Common myeloid progenitor, CD34-positive (primary cell): Measurements from ENCODE around the gene PCSK6. TPM values are rescaled to one million over a fixed set of nuclear protein-coding genes. Genes with fewer than 3 reads are reported as not detected.

ENCODE experiments used
- CTCF ChIA-PET: fragments of 350-600 bp; sonication (Branson Sonifier 250); formaldehyde crosslinking; loops from one replicate; lab custom pipeline; 2021; ENCODE audit warnings: antibody characterized with exemption; lab: Charles Lee
- POLR2A ChIA-PET: fragments of 350-600 bp; sonication (Branson Sonifier 250); formaldehyde crosslinking; loops from one replicate; lab custom pipeline; 2021; ENCODE audit warnings: antibody characterized with exemption; lab: Charles Lee
- DNase-seq, 3 donors: peaks; one replicate each; pipeline versions ENCODE4 v3.0.0 to v3.0.0-alpha.2; 2013
- H3K27ac ChIP-seq, 2 experiments: 1 replicate in 1 of 2; 2 replicates in 1 of 2; pipeline ENCODE4 v1.7.0; 2013; ENCODE audit warnings: inconsistent platforms in 2 of 2, low read length in 2 of 2, mild to moderate bottlenecking in 2 of 2, low read depth in 1 of 2, moderate library complexity in 1 of 2; ENCODE audit not compliant: severe bottlenecking in 2 of 2, insufficient read depth in 1 of 2, poor library complexity in 1 of 2
- H3K27me3 ChIP-seq, 5 experiments: replicated peaks in 2 of 5; 1 replicate in 3 of 5; 2 replicates in 2 of 5; pipeline versions ENCODE4 v1.6.1 to v1.7.0; 2013; ENCODE audit warnings: low read length in 4 of 5, mild to moderate bottlenecking in 2 of 5, moderate library complexity in 2 of 5, inconsistent platforms in 1 of 5; ENCODE audit not compliant: insufficient read depth in 5 of 5, control insufficient read depth in 4 of 5
- H3K36me3 ChIP-seq, 4 experiments: 1 replicate in 2 of 4; 2 replicates in 2 of 4; pipeline versions ENCODE4 v1.6.1 to v1.7.0; 2013; ENCODE audit warnings: low read length in 3 of 4, control low read depth in 1 of 4, mild to moderate bottlenecking in 1 of 4; ENCODE audit not compliant: control insufficient read depth in 4 of 4, insufficient read depth in 4 of 4
- H3K4me1 ChIP-seq, 4 experiments: 1 replicate in 3 of 4; 2 replicates in 1 of 4; pipeline versions ENCODE4 v1.6.1 to v1.7.1; 2013; ENCODE audit warnings: low read length in 3 of 4, mild to moderate bottlenecking in 3 of 4, control low read depth in 1 of 4, inconsistent platforms in 1 of 4, moderate library complexity in 1 of 4; ENCODE audit not compliant: control insufficient read depth in 4 of 4, insufficient read depth in 4 of 4; ENCODE audit errors: control extremely low read depth in 1 of 4
- H3K4me3 ChIP-seq, 7 experiments: 1 replicate in 4 of 7; 2 replicates in 3 of 7; pipeline versions ENCODE4 v1.5.1 to v1.7.0; 2013; ENCODE audit warnings: mild to moderate bottlenecking in 7 of 7, low read length in 6 of 7, moderate library complexity in 6 of 7, inconsistent platforms in 2 of 7, low read depth in 2 of 7, control low read depth in 1 of 7; ENCODE audit not compliant: insufficient read depth in 4 of 7, control insufficient read depth in 1 of 7; ENCODE audit errors: extremely low read depth in 1 of 7
- H3K9me3 ChIP-seq, 5 experiments: 1 replicate in 4 of 5; 2 replicates in 1 of 5; pipeline versions ENCODE4 v1.6.1 to v1.7.1; 2013; ENCODE audit warnings: low read length in 4 of 5, mild to moderate bottlenecking in 2 of 5, inconsistent platforms in 1 of 5, low read depth in 1 of 5, moderate library complexity in 1 of 5; ENCODE audit not compliant: control insufficient read depth in 4 of 5, insufficient read depth in 2 of 5; ENCODE audit errors: control extremely low read depth in 1 of 5
- WGBS: methylation state at CpG from one replicate; pipeline ENCODE4 v1.1.5; 2013; ENCODE audit not compliant: insufficient coverage; 5-methylcytosine and 5-hydroxymethylcytosine counted together
- polyA plus RNA-seq: library from polyadenylated mRNA; unstranded; fragments of 120-200 nt; gene quantifications from one replicate; pipeline ENCODE4 v1.2.1, GENCODE V29; 2013

The PCSK6 gene
- polyA plus RNA-seq: 1.2 TPM

DNA sequence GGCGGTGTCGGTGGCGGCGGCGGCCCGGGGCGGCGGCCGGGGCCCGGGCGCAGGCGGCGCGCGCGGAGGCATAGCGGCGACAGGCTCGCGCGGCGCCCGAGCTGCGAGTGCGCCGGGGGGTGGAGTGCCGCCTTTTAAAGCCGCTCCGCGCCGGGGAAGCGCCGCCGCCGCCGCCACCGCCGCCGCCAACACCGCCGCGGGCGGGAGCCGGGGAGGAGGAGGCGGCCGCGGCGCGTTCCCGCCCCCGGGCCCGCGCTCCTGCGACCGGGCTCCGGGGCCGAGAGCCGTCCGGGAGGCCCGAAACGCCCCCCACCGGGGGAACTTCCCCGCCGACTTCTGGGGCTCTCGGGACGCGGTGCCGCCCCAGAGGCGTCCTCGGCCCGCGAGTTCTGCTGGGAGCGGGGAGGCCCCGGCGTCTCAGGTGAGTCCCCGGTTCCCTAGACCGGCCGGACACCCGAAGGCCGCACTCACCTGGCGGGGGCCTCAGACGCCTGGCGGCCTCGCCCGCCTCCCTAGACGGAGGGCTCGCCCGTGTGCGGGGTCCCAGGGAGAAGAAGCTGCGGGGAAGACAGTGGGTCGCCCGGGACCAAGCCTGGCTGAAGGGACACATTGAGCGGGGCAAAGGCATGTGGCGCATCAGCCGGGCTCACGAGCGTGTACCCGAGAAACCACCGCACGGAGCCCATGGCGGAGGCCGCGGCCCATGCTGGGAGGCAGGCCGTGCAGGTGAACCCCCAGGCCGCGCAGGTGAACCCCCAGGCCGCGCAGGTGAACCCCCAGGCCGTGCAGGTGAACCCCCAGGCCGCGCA is at the start of gene PCSK6:
Gene PCSK6 (minus strand): TSS at position 109 of the 809 bp plus-strand sequence. CDS start 37 bp downstream, at position 72.
- Histone ChIP-seq H3K4me1 (peaks cover 0 to 11% (median 6%) of the 10 kb centered on the region in 4 experiments), H3K4me3 (peak within 1 kb of the TSS in 3 of 7 experiments; percentile 6 to 42 (median 26)), H3K9me3 (peaks cover 0 to 8% (median 0%) of the 10 kb centered on the region in 5 experiments), H3K27me3 (peaks cover 3 to 87% (median 42%) of the 10 kb centered on the region in 5 experiments), H3K27ac (no peak within 1 kb of the TSS), H3K36me3 (no peaks in the 10 kb centered on the region)
- peak in 1 of 3 donors; percentile 28 for DNase-seq
- CTCF ChIA-PET: no interaction called here
- POLR2A ChIA-PET: interaction anchor here (0.6 kb wide), 1 partner anchor 194 kb away, joined by 3 read pairs; no protein-coding TSS in a partner anchor
- 21% methylated on average over 63 of the region's 111 CpGs for WGBS

DNA sequence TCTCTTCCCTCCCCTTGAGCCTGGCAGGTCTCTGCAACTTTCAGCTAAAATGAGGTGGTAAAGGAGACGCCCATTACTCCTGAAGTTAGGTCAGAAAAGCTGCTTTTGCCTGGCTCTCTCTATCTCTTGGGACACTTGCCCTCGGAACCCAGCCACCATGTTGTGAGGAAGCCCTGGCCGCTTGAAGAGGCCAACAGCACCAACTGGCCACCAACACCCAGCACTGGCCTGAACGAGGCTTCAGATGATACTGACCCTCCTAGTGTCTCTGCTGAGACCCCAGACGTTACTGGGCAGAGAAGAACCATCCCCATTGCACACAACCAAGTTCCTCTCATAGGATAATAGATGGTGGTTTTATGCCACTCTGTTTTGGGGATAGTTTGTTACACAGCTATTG is 49.5 kb upstream of the PCSK6 start:
- H3K27ac ChIP-seq: no peak overlapping the region
- peaks cover 0 to 3% (median 0%) of the 10 kb centered on the region in 5 experiments for H3K9me3 ChIP-seq
- POLR2A ChIA-PET: no interaction called here
- peaks cover 0 to 14% (median 3%) of the 10 kb centered on the region in 5 experiments for H3K27me3 ChIP-seq
- CTCF ChIA-PET: interaction anchor here (0.8 to 1.3 kb wide), 2 partner anchors 11 to 27 kb away, joined by 3 to 6 read pairs; no protein-coding TSS in a partner anchor
- no peak overlapping the region for H3K4me3 ChIP-seq
- H3K4me1 ChIP-seq: no peaks in the 10 kb centered on the region
- DNase-seq: no peak
- no peaks in the 10 kb centered on the region for H3K36me3 ChIP-seq
- WGBS: 100% methylated on average over 4 of the region's 5 CpGs

DNA sequence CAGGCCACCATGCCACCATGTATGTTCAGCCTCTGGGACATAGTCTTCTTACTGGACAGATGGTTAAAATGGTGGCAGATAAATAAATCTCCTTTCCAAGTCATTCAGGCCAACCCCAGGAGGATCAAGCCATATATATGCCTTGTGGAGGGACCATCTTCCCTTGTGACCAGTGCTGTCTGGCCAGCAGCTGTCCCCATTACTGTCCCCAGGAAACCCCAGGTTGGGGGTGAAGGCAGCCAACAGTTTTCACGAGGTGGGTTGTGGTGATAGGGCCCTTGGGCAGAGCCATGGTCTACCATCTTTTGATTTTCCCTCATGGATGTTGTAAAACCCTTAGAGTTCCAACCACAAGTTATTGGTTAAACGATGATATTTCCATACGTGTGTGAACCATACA is 48.7 kb upstream of the PCSK6 start:
- H3K27me3 ChIP-seq: peaks cover 0 to 13% (median 3%) of the 10 kb centered on the region in 5 experiments
- WGBS: 89% methylated on average over 3 of the region's 3 CpGs
- CTCF ChIA-PET: no interaction called here

DNA sequence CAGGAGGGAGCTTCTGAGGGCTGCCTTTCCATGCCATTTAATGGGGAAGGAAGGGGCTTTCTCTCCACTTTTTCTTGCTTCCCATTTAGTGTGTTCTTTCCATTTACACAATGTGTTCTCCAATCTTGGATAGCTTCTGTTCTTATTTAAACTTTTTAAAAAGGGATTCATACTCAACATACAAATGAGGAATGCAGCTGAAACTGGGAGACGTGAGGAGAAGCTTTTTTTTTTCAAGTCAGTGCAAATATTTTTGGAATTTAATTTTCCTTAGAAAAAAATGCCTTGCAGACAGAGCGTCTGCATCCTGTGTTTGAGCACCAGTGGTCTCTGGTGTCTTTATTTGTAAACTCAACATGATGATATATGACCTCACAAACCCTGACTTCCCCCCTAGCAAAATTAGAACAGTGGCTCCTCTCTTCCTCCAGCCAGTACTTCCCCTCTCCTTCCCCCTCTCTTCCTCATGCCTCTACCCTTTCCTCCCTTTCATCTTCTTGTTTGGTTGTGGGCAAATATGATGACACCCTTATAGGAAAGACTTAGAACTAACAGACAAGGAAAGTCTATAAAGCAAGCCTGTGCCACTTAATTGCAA is 48.1 kb upstream of the PCSK6 start:
- Histone ChIP-seq H3K36me3 (no peaks in the 10 kb centered on the region), H3K27ac (no peak overlapping the region), H3K4me1 (no peaks in the 10 kb centered on the region), H3K27me3 (peaks cover 0 to 17% (median 3%) of the 10 kb centered on the region in 5 experiments), H3K4me3 (no peak overlapping the region), H3K9me3 (peaks cover 0 to 3% (median 0%) of the 10 kb centered on the region in 5 experiments)
- peak in 2 of 3 donors; percentile 6 to 11 for DNase-seq
- WGBS: 14% methylated on average over 1 of the region's 2 CpGs
- ChIA-PET CTCF (no interaction called here), POLR2A (no interaction called here)

More for the DNA sequence above, 48.7 kb upstream of the PCSK6 start:
- H3K4me3 ChIP-seq: no peak overlapping the region
- POLR2A ChIA-PET: no interaction called here
- H3K36me3 ChIP-seq: no peaks in the 10 kb centered on the region
- H3K4me1 ChIP-seq: no peaks in the 10 kb centered on the region
- peaks cover 0 to 3% (median 0%) of the 10 kb centered on the region in 5 experiments for H3K9me3 ChIP-seq
- H3K27ac ChIP-seq: no peak overlapping the region
- DNase-seq: no peak

DNA sequence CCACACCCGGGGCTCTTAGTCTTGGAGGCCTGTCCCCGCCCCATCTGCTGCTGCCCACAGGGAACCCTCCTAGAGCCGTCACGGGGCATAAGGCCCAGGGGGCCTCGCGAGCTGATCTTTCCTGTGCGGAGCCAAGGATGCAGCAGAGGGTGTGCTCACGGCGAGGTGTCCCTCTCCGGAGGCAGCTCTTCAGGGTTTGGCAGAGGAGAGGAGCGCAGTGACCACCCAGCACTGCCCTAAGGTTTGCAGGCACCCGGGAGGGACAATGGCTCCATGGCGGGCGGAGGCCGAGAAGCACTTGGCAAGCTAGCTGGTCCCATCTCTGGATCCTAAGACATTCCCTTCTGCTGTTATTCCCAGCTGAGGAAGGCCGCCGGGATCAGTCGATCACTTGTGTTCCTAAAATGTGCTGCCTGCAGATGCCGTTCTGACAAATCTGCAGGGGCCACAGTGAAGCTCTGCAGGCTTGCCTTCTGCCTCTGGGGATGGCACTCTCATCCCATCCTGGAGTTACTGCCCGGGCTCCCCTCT is 47.4 kb upstream of the PCSK6 start:
- Histone ChIP-seq H3K36me3 (no peaks in the 10 kb centered on the region), H3K27me3 (peaks cover 0 to 17% (median 3%) of the 10 kb centered on the region in 5 experiments), H3K4me3 (no peak overlapping the region), H3K27ac (no peak overlapping the region), H3K9me3 (peaks cover 0 to 3% (median 0%) of the 10 kb centered on the region in 5 experiments), H3K4me1 (no peaks in the 10 kb centered on the region)
- POLR2A ChIA-PET: no interaction called here
- 95% methylated on average over 19 of the region's 20 CpGs for WGBS
- DNase-seq: no peak
- CTCF ChIA-PET: no interaction called here

DNA sequence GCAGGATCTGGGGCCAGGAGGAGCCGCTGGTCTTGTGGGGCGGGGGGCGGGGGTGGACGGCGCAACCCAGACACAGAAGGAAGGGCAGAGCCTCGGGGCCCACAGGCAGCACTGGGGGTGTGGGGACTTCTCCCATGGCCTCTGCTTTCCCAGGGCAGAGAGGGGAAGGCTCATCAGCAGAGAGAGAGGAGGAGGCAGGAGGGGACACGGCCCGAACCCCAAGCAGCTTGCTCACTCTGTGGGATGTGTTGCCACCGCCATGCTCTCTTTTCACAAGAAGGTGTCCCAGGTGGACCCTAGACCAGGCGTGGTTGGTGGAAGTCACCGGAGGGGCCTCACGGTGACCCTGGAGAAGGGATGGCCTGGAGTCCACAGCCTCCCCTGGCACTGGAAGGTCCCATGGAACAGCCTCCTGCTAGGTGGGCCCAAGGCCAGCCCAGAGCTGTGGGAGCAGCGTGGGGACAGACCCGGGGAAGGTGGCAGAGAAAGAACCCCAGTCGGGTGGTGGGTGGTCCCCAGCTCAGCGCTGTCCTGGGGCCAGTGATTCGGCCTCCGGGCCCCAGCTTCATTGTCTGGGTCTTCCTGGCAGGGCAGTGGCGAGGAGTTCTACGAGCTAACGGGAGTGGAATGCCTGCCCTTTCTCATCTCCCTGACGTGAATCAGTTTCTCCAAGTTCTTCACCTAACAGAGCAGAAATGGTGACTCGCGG is 46.8 kb upstream of the PCSK6 start:
- H3K9me3 ChIP-seq: peaks cover 0 to 3% (median 0%) of the 10 kb centered on the region in 5 experiments
- WGBS: 99% methylated on average over 20 of the region's 24 CpGs
- no peak overlapping the region for H3K4me3 ChIP-seq
- POLR2A ChIA-PET: no interaction called here
- CTCF ChIA-PET: no interaction called here
- DNase-seq: no peak
- H3K36me3 ChIP-seq: no peaks in the 10 kb centered on the region
- H3K4me1 ChIP-seq: no peaks in the 10 kb centered on the region
- peaks cover 0 to 17% (median 3%) of the 10 kb centered on the region in 5 experiments for H3K27me3 ChIP-seq
- no peak overlapping the region for H3K27ac ChIP-seq
